Measurements from ENCODE around the gene NEDD4L.

GRCh38 chr18:58128381-58129374 lies 84.7 kb downstream of the NEDD4L start:
- TF ChIP-seq ZFP30 (CRISPR knock-in tag; IDR thresholded peaks at IDR 0.05) (no peak), PATZ1 (CRISPR knock-in tag; IDR thresholded peaks at IDR 0.05; ENCODE audit: borderline replicate concordance) (no peak), RARB (CRISPR knock-in tag; IDR thresholded peaks at IDR 0.05) (no peak), ESRRG (CRISPR knock-in tag; IDR thresholded peaks at IDR 0.05) (no peak)
- TF ChIP-seq, protein P1, sequence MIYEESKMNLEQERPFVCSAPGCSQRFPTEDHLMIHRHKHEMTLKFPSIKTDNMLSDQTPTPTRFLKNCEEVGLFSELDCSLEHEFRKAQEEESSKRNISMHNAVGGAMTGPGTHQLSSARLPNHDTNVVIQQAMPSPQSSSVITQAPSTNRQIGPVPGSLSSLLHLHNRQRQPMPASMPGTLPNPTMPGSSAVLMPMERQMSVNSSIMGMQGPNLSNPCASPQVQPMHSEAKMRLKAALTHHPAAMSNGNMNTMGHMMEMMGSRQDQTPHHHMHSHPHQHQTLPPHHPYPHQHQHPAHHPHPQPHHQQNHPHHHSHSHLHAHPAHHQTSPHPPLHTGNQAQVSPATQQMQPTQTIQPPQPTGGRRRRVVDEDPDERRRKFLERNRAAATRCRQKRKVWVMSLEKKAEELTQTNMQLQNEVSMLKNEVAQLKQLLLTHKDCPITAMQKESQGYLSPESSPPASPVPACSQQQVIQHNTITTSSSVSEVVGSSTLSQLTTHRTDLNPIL (CRISPR knock-in tag; IDR thresholded peaks at IDR 0.05; ENCODE audit: low read depth), result no peak
